ENCODE results near the gene PRKN. TPM values are rescaled to one million over a fixed set of nuclear protein-coding genes. Genes with fewer than 3 reads are reported as not detected.

The PRKN gene
- total RNA-seq, 1 donor from 2014 or later: 4.9 TPM

DNA sequence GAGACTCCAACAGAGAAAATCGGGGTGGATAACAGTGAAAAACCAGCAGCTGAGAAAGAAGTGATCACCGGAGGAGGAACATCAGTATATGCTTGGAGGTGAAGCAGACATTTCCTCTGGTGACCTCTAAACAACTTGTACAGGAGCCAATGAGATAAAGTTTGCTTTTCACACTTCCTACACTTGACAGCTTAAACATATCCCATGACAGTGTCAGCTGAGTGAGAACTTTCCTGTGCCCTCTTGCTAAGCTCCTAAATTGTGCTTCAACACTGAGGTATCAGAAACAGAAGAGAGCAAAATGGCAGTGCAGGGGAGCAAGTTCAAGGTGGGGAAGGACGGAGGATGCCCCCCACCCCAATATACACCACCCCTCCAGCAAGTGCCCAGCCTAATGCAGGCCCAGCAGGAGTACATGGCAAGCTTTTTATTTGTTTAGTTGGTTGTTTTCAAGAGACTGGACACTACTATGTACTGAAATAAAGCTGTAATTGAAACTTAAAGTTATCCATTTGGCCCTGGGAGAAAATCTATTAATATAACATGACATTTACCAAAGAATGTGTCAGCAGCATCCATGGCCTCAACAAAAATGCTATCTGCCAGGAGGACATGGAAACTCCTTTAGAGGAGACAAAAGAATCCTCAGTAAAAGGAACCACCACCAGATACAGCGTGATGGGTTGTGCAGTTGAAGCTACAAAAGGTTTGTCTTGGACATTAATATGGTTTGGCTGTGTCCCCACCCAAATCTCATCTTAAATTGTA, 540.2 kb downstream of the PRKN start:
- H3K9me3 ChIP-seq: no peaks in the 10 kb centered on the region
- no peaks in the 10 kb centered on the region for H3K36me3 ChIP-seq
- DNase-seq (ENCODE audit: extremely low spot score in 2 of 2): no peak
- intact Hi-C loops (cut with DNase I): no loop called here
- H3K4me1 ChIP-seq: no peaks in the 10 kb centered on the region
- H3K4me3 ChIP-seq: no peak overlapping the region
- no peak for TF ChIP-seq POLR2AphosphoS5 (IDR thresholded peaks at IDR 0.05; ENCODE audit: insufficient read depth in 1 of 2, low read depth in 1 of 2)
- TF ChIP-seq, protein P1, sequence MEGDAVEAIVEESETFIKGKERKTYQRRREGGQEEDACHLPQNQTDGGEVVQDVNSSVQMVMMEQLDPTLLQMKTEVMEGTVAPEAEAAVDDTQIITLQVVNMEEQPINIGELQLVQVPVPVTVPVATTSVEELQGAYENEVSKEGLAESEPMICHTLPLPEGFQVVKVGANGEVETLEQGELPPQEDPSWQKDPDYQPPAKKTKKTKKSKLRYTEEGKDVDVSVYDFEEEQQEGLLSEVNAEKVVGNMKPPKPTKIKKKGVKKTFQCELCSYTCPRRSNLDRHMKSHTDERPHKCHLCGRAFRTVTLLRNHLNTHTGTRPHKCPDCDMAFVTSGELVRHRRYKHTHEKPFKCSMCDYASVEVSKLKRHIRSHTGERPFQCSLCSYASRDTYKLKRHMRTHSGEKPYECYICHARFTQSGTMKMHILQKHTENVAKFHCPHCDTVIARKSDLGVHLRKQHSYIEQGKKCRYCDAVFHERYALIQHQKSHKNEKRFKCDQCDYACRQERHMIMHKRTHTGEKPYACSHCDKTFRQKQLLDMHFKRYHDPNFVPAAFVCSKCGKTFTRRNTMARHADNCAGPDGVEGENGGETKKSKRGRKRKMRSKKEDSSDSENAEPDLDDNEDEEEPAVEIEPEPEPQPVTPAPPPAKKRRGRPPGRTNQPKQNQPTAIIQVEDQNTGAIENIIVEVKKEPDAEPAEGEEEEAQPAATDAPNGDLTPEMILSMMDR (IDR thresholded peaks at IDR 0.05): no peak
- no peak overlapping the region for H3K27ac ChIP-seq
- no peaks in the 10 kb centered on the region for H3K27me3 ChIP-seq

- Histone ChIP-seq H3K4me3 (no peak overlapping the region), H3K27me3 (no peaks in the 10 kb centered on the region), H3K27ac (no peak overlapping the region), H3K9me3 (no peaks in the 10 kb centered on the region), H3K36me3 (no peaks in the 10 kb centered on the region), H3K4me1 (no peaks in the 10 kb centered on the region)
- TF ChIP-seq, protein P1 (IDR thresholded peaks at IDR 0.05): no peak
- TF ChIP-seq POLR2A (IDR thresholded peaks at IDR 0.05) (no peak), POLR2AphosphoS5 (IDR thresholded peaks at IDR 0.05; ENCODE audit: insufficient read depth in 1 of 2, low read depth in 1 of 2) (no peak)
- intact Hi-C loops (cut with DNase I): no loop called here
- no peak for DNase-seq (ENCODE audit: extremely low spot score in 2 of 2)
These were observed 543.1 kb downstream of the PRKN start for GRCh38 chr6:162184465-162184864.

GRCh38 chr6:162181741-162182401, 545.7 kb downstream of the PRKN start:
- H3K36me3 ChIP-seq: no peaks in the 10 kb centered on the region
- H3K27me3 ChIP-seq: no peaks in the 10 kb centered on the region
- no peaks in the 10 kb centered on the region for H3K4me1 ChIP-seq
- no peak overlapping the region for H3K4me3 ChIP-seq
- H3K27ac ChIP-seq: no peak overlapping the region
- TF ChIP-seq, protein P1 (IDR thresholded peaks at IDR 0.05): no peak
- no peak for TF ChIP-seq POLR2A (IDR thresholded peaks at IDR 0.05)
- TF ChIP-seq POLR2AphosphoS5 (IDR thresholded peaks at IDR 0.05; ENCODE audit: insufficient read depth in 1 of 2, low read depth in 1 of 2): no peak
- no peaks in the 10 kb centered on the region for H3K9me3 ChIP-seq
- no peak for DNase-seq (ENCODE audit: extremely low spot score in 2 of 2)
- intact Hi-C loops (cut with DNase I): no loop called here

GRCh38 chr6:162181111-162181510, 546.5 kb downstream of the PRKN start:
- Histone ChIP-seq H3K27me3 (no peaks in the 10 kb centered on the region), H3K9me3 (no peaks in the 10 kb centered on the region), H3K27ac (no peak overlapping the region), H3K4me3 (no peak overlapping the region), H3K4me1 (no peaks in the 10 kb centered on the region), H3K36me3 (no peaks in the 10 kb centered on the region)
- no peak for DNase-seq (ENCODE audit: extremely low spot score in 2 of 2)
- intact Hi-C loops (cut with DNase I): no loop called here
- TF ChIP-seq POLR2AphosphoS5 (IDR thresholded peaks at IDR 0.05; ENCODE audit: insufficient read depth in 1 of 2, low read depth in 1 of 2): no peak
- TF ChIP-seq, protein P1 (IDR thresholded peaks at IDR 0.05): no peak
- no peak for TF ChIP-seq POLR2A (IDR thresholded peaks at IDR 0.05)
